Stimulated activated CD4-positive, alpha-beta T cell treated with anti-CD3 and anti-CD28 coated beads, TNF-alpha, amount 100 ng/mL, for 48 hours (primary cell): ENCODE results near the gene CELF4.

ENCODE experiments used
- DNase-seq, 3 donors: peaks; one replicate each; pipeline ENCODE4 v3.0.0-alpha.2; 2020; ENCODE audit warnings: low read depth in 3 of 3

The CELF4 gene

DNA sequence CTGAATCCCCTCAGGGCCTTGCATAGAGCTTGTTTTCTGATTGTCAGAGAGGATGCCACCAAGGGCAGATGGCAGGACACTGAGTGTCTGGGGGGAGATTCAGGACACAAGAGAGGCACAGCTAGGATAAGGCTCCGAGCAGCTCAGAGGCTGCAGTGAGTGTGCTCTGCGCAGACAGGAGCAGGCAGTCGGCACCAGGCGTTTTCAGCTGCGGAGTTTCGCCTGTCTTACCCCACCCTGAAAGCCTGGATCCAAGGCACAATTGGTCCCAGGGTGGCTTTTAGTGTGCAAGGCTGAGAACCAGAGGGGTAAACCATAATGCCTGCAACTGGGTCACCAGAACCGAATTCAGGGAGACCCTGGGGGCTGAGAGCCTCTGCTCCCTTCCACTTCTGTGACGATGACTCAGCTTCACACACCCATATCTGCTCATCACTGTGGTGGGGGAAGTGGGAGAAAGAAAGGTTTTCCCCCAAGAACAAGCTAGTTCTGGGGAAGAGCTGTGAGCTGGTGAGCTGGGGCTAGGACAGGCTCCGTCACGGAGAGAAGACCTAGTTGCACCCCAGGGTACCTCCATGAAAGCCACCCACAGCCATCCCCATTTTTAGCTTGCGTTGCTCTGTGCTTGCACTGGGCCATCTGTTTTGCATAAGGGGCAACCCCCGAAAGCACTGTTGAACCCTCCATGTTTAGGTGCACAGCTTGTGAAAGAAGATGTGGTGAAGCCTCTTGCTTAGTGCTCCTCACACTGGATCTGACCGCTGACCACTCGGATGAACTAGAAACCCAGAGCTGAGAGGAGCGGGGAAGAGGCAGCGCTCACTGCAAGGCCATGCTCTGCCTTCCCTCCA, 173.7 kb downstream of the CELF4 start:
- DNase-seq, result no peak

DNA sequence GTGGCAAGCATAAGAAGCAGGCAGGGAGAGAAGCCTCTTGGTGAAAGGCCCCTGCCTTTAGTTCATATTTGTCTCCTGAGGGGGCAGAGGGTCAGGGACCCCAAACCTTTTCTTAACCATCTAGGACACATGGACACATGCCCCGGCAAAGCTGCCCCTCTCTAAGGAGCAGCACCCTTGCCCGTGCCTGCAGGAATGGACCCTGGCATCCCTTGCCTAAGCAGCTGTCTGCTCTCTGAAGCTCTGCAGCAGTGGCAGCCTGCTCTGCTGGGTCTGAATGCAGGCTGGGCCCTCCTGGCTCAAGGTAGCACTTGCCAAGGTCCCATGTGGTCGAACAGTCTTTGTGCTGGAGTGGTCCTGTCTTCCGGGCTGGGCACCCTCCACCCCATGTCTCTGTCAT, 174.4 kb downstream of the CELF4 start:
- no peak for DNase-seq

DNA sequence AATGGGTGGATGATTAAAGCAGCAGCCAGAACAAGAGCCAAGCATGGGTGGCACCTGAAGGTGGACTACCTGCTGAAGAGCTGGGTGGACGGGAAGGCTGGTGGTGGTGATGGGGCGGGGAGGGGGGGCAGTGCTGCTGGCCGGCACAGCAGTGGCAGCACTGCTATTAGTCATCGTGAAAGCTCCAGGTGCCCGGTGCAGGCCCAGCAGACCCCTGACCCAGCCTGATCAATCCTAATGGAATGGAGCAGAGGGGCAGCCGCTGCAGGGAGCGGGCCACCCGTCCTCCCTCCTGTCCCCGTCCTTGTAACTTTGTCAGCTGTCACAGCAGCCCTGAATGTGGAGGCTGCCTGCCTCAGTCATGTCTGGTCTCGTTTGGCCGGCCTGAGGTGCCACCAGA, 174.9 kb downstream of the CELF4 start:
- no peak for DNase-seq

DNA sequence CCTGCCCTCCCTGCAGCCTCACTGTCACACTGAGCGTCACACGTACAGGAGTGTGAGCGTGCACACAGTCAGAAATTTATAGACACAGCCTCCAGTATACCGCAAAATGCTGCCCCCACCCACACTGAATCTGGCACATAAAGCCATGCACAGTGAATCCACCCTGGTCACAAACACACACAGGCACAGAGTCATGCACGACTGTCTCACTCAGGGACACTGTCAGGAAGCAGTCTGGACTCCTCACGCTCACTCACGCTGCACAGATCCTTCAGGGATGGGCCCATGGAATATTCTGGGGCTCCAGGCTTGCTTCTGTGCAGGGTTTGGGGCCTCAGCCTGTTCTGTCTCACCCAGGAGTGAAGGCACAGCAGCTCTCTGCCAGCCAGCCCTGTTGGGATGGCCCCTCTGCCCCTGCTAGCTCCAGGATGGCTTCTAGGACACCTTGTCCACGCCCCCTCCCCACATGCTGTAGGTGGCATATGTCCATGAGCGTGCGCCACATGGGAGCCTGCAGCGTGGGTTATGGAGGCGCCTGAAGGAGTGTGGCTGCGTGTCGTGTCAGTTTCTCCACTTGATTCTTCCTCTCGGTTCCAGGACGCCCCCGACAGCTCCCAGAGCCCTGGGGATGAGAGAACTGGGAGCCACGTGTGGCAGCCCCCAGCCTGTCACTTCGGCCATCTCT, 175.8 kb downstream of the CELF4 start:
- no peak for DNase-seq

- DNase-seq, result no peak
Measured at GRCh38 chr18:37389041-37389440, 176.6 kb downstream of the CELF4 start.

- DNase-seq, result no peak
Measured at GRCh38 chr18:37388413-37388812, 177.2 kb downstream of the CELF4 start.

GRCh38 chr18:37385846-37386778, 179.5 kb downstream of the CELF4 start:
- no peak for DNase-seq

DNA sequence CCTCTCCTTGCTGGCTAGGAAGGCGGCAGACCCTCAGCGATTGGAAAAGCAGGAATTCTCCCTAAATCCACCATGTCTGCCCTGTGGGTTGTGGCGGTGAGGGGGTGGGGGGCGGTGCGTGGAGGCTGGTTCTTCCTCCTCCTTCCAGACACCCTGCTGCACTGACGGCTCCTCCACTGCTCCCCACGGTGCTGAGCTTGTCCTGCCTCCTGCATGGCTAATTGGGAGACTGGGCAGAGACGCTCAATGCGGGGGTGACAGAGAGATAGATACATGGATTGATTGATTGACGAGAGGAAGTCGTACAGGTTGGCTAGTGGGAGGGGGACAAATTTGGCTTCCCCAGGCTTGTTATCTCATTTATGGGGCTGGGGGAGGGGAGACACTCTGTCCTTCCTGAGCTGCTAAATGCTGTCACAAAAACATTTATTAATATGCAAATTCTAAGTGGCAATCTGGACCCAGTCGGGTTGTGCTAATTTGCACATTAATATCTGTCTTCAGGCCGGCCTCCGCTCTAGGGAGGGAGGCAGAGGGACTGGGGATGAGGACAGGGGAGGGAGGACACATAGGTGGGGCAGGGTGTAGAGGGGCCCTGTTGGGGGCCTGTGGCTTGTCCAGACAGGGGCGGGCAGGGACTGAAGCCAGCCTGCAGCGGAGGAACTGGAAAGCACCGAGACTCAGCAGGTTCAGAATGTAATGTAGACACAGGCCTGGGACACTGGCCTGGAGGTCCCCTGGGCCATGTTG, 181.6 kb downstream of the CELF4 start:
- no peak for DNase-seq

- DNase-seq, result no peak
Measured at GRCh38 chr18:37383036-37383785, 182.4 kb downstream of the CELF4 start.

GRCh38 chr18:37381554-37381953, 184.0 kb downstream of the CELF4 start:
- DNase-seq, result no peak

GRCh38 chr18:37380546-37381110, 185.0 kb downstream of the CELF4 start:
- DNase-seq, result no peak

GRCh38 chr18:37378336-37379010, 187.1 kb downstream of the CELF4 start:
- DNase-seq, result no peak

DNA sequence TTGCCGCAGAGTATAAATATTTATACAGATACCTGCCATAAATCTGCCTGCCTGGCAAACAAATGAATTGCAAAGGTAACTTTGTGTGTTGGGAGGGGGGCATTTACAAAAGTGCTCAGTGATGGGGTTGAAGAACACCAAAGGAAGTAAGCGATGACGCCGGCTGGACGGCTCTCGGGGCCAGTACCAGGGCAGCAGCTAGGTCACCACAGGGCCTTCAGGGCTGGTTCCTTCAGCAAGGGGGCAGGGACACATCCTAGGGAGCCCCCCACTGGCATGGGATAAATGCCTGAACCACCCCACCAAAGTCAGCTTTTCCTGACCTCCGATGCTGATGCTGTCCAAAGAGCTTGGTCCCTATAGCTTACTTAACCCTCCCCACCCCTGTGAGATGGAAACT, 190.4 kb downstream of the CELF4 start:
- DNase-seq, result no peak

DNA sequence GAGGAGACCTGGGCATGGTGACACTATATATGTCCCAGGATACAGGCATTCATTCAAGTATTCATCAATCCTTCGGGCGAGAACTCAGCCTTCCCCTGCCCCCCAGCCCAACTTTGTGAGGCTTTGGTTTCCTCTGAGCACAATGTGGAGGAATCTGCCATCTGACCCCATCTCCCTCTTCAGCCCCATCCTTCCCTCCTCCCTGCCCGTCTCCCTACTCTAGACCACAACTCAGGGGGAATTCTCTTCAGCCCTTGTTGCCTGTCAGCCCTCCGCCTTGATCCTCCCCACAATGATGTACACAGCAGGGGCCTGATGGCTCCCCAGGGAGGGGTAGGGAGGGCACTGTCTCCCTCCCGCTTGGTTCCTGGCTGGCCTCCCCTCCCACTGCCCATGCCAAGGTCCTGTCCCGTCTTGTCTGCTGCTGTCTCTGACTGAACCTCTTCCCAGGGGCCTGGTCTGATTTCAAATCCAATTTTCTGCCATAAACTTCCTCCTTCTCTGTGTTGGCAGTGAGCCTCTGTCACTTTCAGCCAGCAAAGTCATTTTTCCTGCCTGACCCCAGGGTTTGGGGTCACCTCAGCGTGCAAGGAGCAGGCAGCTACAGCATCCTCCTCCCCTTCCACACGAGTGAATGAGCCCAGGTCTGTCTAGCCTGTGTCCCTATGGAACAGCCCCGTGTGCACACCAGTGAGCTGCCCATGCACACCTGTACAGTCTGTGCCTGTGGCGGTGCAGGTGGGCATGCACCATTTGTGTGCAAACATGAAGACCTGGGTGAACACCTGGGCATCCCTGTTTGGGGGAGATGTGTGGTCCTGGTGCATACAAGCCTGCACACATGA, 197.3 kb downstream of the CELF4 start:
- no peak for DNase-seq

- DNase-seq, result no peak
Measured at GRCh38 chr18:37364237-37364636, 201.4 kb downstream of the CELF4 start.

- no peak for DNase-seq
Measured at GRCh38 chr18:37362158-37362890, 203.3 kb downstream of the CELF4 start.

DNA sequence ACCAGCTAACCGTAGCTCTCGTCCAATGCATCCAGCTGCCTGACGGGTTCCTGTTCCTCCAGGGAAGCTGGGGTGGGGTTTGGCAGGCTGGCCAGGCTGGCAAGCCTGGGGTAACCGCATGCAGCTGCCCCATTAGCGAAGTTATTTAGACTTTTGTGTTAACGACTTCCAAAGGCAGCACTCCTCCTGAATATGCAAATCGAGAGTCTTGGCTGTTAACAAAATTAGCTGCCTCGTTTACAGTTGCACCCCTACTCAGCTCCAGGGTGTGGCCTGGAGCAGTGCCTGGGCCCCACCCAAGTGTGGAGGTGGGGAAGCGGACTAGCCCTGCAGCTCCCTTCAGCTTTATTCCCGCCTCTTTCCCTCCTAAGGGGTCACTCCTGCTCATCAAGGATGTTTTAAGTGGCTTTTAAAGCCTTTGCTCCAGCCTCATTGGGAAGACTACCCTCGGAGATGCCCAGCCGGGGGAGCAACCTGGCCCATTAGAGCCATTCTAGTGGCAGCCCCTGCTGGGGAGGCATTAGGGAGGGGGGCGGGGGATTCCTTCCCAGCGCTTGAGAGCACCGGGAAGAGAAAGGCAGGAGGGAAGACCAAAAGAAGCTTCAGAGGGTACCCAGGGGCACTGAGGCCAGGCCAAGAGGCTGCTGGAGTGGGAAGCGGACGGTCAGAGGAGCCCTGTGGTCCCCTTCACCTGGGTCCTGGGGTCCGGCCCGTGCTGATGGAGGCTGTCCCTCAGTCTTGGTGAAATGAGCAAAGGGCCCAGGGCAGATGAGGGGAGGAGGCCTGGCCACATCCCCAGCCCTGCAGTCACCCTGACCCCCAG, 204.1 kb downstream of the CELF4 start:
- DNase-seq, result no peak
